ENCODE results near the gene ARHGAP15. TPM values are rescaled to one million over a fixed set of nuclear protein-coding genes. Genes with fewer than 3 reads are reported as not detected.

ARHGAP15 gene
- polyA plus RNA-seq, 1 donor from 2014 or later: 0.30 TPM

DNA sequence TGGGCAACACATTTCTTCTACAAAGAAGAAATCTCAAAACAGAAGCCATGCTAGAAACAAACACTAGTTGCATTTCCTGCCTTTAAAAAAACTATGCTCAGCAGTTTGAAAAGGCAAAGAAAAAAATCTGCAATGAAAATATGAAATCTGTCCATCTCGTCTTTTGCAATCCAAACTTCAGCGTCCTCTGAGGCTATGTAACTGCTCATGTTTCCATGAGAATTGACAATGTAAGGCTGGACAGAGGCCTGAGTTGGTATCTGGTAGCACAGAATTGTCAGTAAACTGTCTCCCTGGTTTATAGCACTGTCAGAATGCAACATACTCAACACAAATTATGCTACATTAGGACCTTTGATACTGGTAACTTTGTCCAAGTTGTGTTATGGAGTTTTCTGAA, 429.9 kb downstream of the ARHGAP15 start:
- Histone ChIP-seq H3K9ac (ENCODE audit: low read length) (no peak overlapping the region), H3K4me3 (ENCODE audit: low read length) (no peak overlapping the region), H3K4me2 (ENCODE audit: low read length) (no peak overlapping the region), H3F3A (ENCODE audit: insufficient read depth, low read length, poor library complexity, severe bottlenecking) (no peaks in the 10 kb centered on the region), H3K9me3 (ENCODE audit: low read length) (no peaks in the 10 kb centered on the region), H3K9me2 (ENCODE audit: insufficient read depth, low read length) (no peaks in the 10 kb centered on the region), H3K36me3 (ENCODE audit: insufficient read depth, low read length) (no peaks in the 10 kb centered on the region), H3K79me2 (replicated peaks; ENCODE audit: insufficient read depth, low read length) (no peaks in the 10 kb centered on the region), H4K20me1 (ENCODE audit: insufficient read depth) (no peaks in the 10 kb centered on the region), H3K27me3 (ENCODE audit: insufficient read depth, low read depth, low read length) (no peaks in the 10 kb centered on the region), H2AFZ (ENCODE audit: low read depth, low read length) (no peak overlapping the region), H3K27ac (ENCODE audit: low read length) (no peak overlapping the region)
- no peak for TF ChIP-seq SMC3 (conservative IDR thresholded peaks at IDR 0.05; ENCODE audit: poor library complexity)
- TF ChIP-seq RAD21 (conservative IDR thresholded peaks at IDR 0.05): no peak
- no peak for TF ChIP-seq TAF1 (IDR thresholded peaks at IDR 0.05; ENCODE audit: low read depth)
- no peak for TF ChIP-seq MXI1 (conservative IDR thresholded peaks at IDR 0.05; ENCODE audit: poor library complexity, severe bottlenecking)
- no peak for TF ChIP-seq REST (IDR thresholded peaks at IDR 0.05; ENCODE audit: borderline replicate concordance)
- no peak for TF ChIP-seq EZH2 (IDR thresholded peaks at IDR 0.05; ENCODE audit: borderline replicate concordance, insufficient read depth, low read length, poor library complexity, severe bottlenecking)
- no peak for TF ChIP-seq EP300 (conservative IDR thresholded peaks at IDR 0.05; ENCODE audit: poor library complexity, severe bottlenecking)
- no peak for TF ChIP-seq CTCF (IDR thresholded peaks at IDR 0.05; ENCODE audit: poor library complexity, severe bottlenecking)

- Histone ChIP-seq H3K9ac (ENCODE audit: low read length) (no peak overlapping the region), H3K27me3 (ENCODE audit: insufficient read depth, low read depth, low read length) (no peaks in the 10 kb centered on the region), H3K27ac (ENCODE audit: low read length) (no peak overlapping the region), H3K4me3 (ENCODE audit: low read length) (no peak overlapping the region), H3K4me2 (ENCODE audit: low read length) (no peak overlapping the region), H3F3A (ENCODE audit: insufficient read depth, low read length, poor library complexity, severe bottlenecking) (no peaks in the 10 kb centered on the region), H3K9me3 (ENCODE audit: low read length) (no peaks in the 10 kb centered on the region), H3K9me2 (ENCODE audit: insufficient read depth, low read length) (no peaks in the 10 kb centered on the region), H4K20me1 (ENCODE audit: insufficient read depth) (no peaks in the 10 kb centered on the region), H3K79me2 (replicated peaks; ENCODE audit: insufficient read depth, low read length) (no peaks in the 10 kb centered on the region), H2AFZ (ENCODE audit: low read depth, low read length) (no peak overlapping the region), H3K36me3 (ENCODE audit: insufficient read depth, low read length) (no peaks in the 10 kb centered on the region)
- TF ChIP-seq TAF1 (IDR thresholded peaks at IDR 0.05; ENCODE audit: low read depth): no peak
- no peak for TF ChIP-seq EP300 (conservative IDR thresholded peaks at IDR 0.05; ENCODE audit: poor library complexity, severe bottlenecking)
- TF ChIP-seq MXI1 (conservative IDR thresholded peaks at IDR 0.05; ENCODE audit: poor library complexity, severe bottlenecking): no peak
Observed at GRCh38 chr2:143560724-143561123, 431.5 kb downstream of the ARHGAP15 start.

DNA sequence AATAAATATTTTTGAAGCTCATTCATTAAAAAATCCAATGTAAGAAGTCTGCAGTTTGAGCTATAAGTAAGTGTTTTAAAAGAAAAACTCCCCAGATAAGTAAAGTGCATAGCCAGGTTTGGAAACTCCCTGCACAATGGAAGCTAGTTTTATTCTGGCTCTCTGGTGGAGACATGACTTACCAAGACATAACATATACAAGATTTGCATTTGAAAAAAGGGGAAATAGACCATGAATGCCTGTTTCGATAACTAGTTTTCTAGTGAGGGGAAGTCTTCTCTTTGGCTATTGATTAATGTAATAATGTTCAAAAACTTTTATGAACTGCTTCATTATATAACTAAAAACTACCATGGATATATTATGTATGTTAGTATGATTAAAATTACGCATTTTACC, 435.2 kb downstream of the ARHGAP15 start:
- H3K9me3 ChIP-seq (ENCODE audit: low read length): no peaks in the 10 kb centered on the region
- no peaks in the 10 kb centered on the region for H3F3A ChIP-seq (ENCODE audit: insufficient read depth, low read length, poor library complexity, severe bottlenecking)
- H3K36me3 ChIP-seq (ENCODE audit: insufficient read depth, low read length): no peaks in the 10 kb centered on the region
- H3K4me2 ChIP-seq (ENCODE audit: low read length): no peak overlapping the region
- no peaks in the 10 kb centered on the region for H4K20me1 ChIP-seq (ENCODE audit: insufficient read depth)
- no peak overlapping the region for H3K27ac ChIP-seq (ENCODE audit: low read length)
- H3K9ac ChIP-seq (ENCODE audit: low read length): no peak overlapping the region
- H3K79me2 ChIP-seq (replicated peaks; ENCODE audit: insufficient read depth, low read length): no peaks in the 10 kb centered on the region
- H3K4me3 ChIP-seq (ENCODE audit: low read length): no peak overlapping the region
- H3K27me3 ChIP-seq (ENCODE audit: insufficient read depth, low read depth, low read length): no peaks in the 10 kb centered on the region
- no peak overlapping the region for H2AFZ ChIP-seq (ENCODE audit: low read depth, low read length)
- TF ChIP-seq CTCF (IDR thresholded peaks at IDR 0.05; ENCODE audit: poor library complexity, severe bottlenecking) (no peak), EP300 (conservative IDR thresholded peaks at IDR 0.05; ENCODE audit: poor library complexity, severe bottlenecking) (no peak), POLR2AphosphoS5 (IDR thresholded peaks at IDR 0.05) (no peak), RAD21 (conservative IDR thresholded peaks at IDR 0.05) (no peak), TAF1 (IDR thresholded peaks at IDR 0.05; ENCODE audit: low read depth) (no peak), REST (IDR thresholded peaks at IDR 0.05; ENCODE audit: borderline replicate concordance) (no peak)
- no peaks in the 10 kb centered on the region for H3K9me2 ChIP-seq (ENCODE audit: insufficient read depth, low read length)
